H1 (cell line): ENCODE data around the gene SPINDOC. TPM values are rescaled to one million over a fixed set of nuclear protein-coding genes. Genes with fewer than 3 reads are reported as not detected.

Experiments used
- CTCF ChIA-PET: fragments of 300-600 bp; sonication (Branson Sonifier 250); formaldehyde crosslinking; loops from one replicate; lab custom pipeline; 2021; ENCODE audit not compliant: partially characterized antibody; lab: Charles Lee
- POLR2A ChIA-PET: fragments of 300-600 bp; sonication (Branson Sonifier 250); formaldehyde crosslinking; loops from one replicate; lab custom pipeline; 2021; ENCODE audit warnings: inconsistent platforms; ENCODE audit not compliant: partially characterized antibody; lab: Charles Lee
- DNase-seq, 2 experiments: peaks; one replicate each; pipeline versions ENCODE4 v3.0.0 to v3.0.0-alpha.2; 2010 to 2022; ENCODE audit warnings: low spot score in 2 of 2, low read depth in 1 of 2, mixed read lengths in 1 of 2
- FAIRE-seq: peaks from 2 replicates; lab custom pipeline; 2011; peaks lifted over from hg19 to GRCh38; lab: Jason Lieb, UNC
- H2AFZ ChIP-seq: 2 replicates; pipeline ENCODE4 v1.8.1; 2012; ENCODE audit warnings: low read length, inconsistent platforms
- H2AK5ac ChIP-seq: 2 replicates; pipeline ENCODE4 v1.6.1; 2013; ENCODE audit warnings: low read depth, low read length
- H2BK120ac ChIP-seq: replicated peaks from 2 replicates; pipeline ENCODE3; 2013; ENCODE audit warnings: low read depth, low read length, inconsistent platforms
- H2BK12ac ChIP-seq: 2 replicates; pipeline ENCODE4 v1.6.1; 2013; ENCODE audit warnings: low read depth, low read length
- H2BK15ac ChIP-seq: 2 replicates; pipeline ENCODE4 v1.6.1; 2013; ENCODE audit warnings: low read length
- H2BK20ac ChIP-seq: 2 replicates; pipeline ENCODE4 v1.6.1; 2013; ENCODE audit warnings: low read length
- H2BK5ac ChIP-seq: 2 replicates; pipeline ENCODE4 v1.6.1; 2013; ENCODE audit warnings: low read depth, low read length
- H3K14ac ChIP-seq: 2 replicates; pipeline ENCODE4 v1.6.1; 2013; ENCODE audit warnings: inconsistent platforms; ENCODE audit not compliant: insufficient read length
- H3K18ac ChIP-seq: 2 replicates; pipeline ENCODE4 v1.6.1; 2013; ENCODE audit warnings: low read length; ENCODE audit errors: extremely low read depth
- H3K23ac ChIP-seq: 2 replicates; pipeline ENCODE4 v1.6.1; 2013; ENCODE audit warnings: inconsistent platforms; ENCODE audit not compliant: insufficient read length
- H3K23me2 ChIP-seq: 2 replicates; pipeline ENCODE4 v1.6.1; 2013; ENCODE audit warnings: low read depth, low read length
- H3K27ac ChIP-seq: 2 replicates; pipeline ENCODE4 v1.6.1; 2011; ENCODE audit warnings: low read depth, low read length, inconsistent platforms
- H3K27me3 ChIP-seq, 4 experiments: replicated peaks in 1 of 4; 1 replicate in 1 of 4; 2 replicates in 3 of 4; pipeline versions ENCODE4 v1.6.1 to v1.8.1; 2011 to 2013; ENCODE audit warnings: low read length in 3 of 4, mild to moderate bottlenecking in 3 of 4, inconsistent platforms in 2 of 4, mixed read lengths in 2 of 4, moderate library complexity in 1 of 4; ENCODE audit not compliant: control insufficient read depth in 3 of 4, insufficient read depth in 3 of 4; ENCODE audit errors: extremely low read depth in 1 of 4
- H3K36me3 ChIP-seq, 4 experiments: 2 replicates each; pipeline versions ENCODE4 v1.6.1 to v1.8.1; 2011 to 2013; ENCODE audit warnings: mild to moderate bottlenecking in 4 of 4, low read length in 3 of 4, moderate library complexity in 2 of 4, control low read depth in 1 of 4, inconsistent platforms in 1 of 4; ENCODE audit not compliant: insufficient read depth in 4 of 4, control insufficient read depth in 2 of 4
- H3K4ac ChIP-seq: replicated peaks from 2 replicates; pipeline ENCODE3; 2013; ENCODE audit warnings: low read length, low read depth, mixed read lengths, inconsistent platforms; ENCODE audit not compliant: insufficient read length
- H3K4me1 ChIP-seq, 4 experiments: replicated peaks in 1 of 4; 1 replicate in 1 of 4; 2 replicates in 3 of 4; pipeline versions ENCODE4 v1.6.1 to v1.8.1; 2011 to 2013; ENCODE audit warnings: low read length in 3 of 4, inconsistent platforms in 2 of 4, mixed read lengths in 1 of 4; ENCODE audit not compliant: insufficient read depth in 4 of 4, control insufficient read depth in 3 of 4
- H3K4me2 ChIP-seq, 2 experiments: 2 replicates each; pipeline versions ENCODE4 v1.6.1 to v1.8.1; 2011 to 2013; ENCODE audit warnings: low read depth in 2 of 2, low read length in 2 of 2, control low read depth in 1 of 2, inconsistent platforms in 1 of 2, mild to moderate bottlenecking in 1 of 2; ENCODE audit not compliant: insufficient read depth in 1 of 2
- H3K4me3 ChIP-seq, 4 experiments: fragments of 200-600, 300-600 bp in 1 of 4; sonication (generic), shearing (Covaris generic), sonication (Bioruptor Twin) in 1 of 4; 2 replicates each; pipeline versions ENCODE4 v1.5.1 to v1.8.1; 2011 to 2016; ENCODE audit warnings: low read length in 4 of 4, low read depth in 3 of 4, control low read depth in 2 of 4, inconsistent platforms in 2 of 4, mild to moderate bottlenecking in 2 of 4, mixed read lengths in 1 of 4, moderate library complexity in 1 of 4; ENCODE audit not compliant: insufficient read depth in 2 of 4; ENCODE audit errors: extremely low read depth in 1 of 4
- H3K56ac ChIP-seq: replicated peaks from 2 replicates; pipeline ENCODE3; 2013; ENCODE audit warnings: low read depth, mild to moderate bottlenecking, mixed read lengths, low read length, inconsistent platforms; ENCODE audit not compliant: insufficient read length
- H3K79me1 ChIP-seq: 2 replicates; pipeline ENCODE4 v1.6.1; 2013; ENCODE audit warnings: low read depth, low read length, control low read depth
- H3K79me2 ChIP-seq, 2 experiments: 2 replicates each; pipeline versions ENCODE4 v1.6.1 to v1.8.1; 2012 to 2013; ENCODE audit warnings: low read length in 2 of 2, mild to moderate bottlenecking in 2 of 2, inconsistent platforms in 1 of 2; ENCODE audit not compliant: insufficient read depth in 2 of 2, control insufficient read depth in 1 of 2
- H3K9ac ChIP-seq, 4 experiments: replicated peaks in 1 of 4; 1 replicate in 1 of 4; 2 replicates in 3 of 4; pipeline versions ENCODE4 v1.6.1 to v1.8.1; 2011 to 2013; ENCODE audit warnings: low read depth in 3 of 4, low read length in 3 of 4, control low read depth in 2 of 4, mild to moderate bottlenecking in 2 of 4, moderate library complexity in 2 of 4, inconsistent platforms in 1 of 4; ENCODE audit errors: extremely low read depth in 1 of 4
- H3K9me3 ChIP-seq, 2 experiments: 2 replicates each; pipeline versions ENCODE4 v1.6.1 to v1.8.1; 2012 to 2013; ENCODE audit warnings: mild to moderate bottlenecking in 2 of 2, moderate library complexity in 2 of 2, control low read depth in 1 of 2, inconsistent platforms in 1 of 2, low read depth in 1 of 2, low read length in 1 of 2, mixed read lengths in 1 of 2; ENCODE audit not compliant: insufficient read depth in 2 of 2
- H4K20me1 ChIP-seq, 2 experiments: replicated peaks in 1 of 2; 2 replicates each; pipeline versions ENCODE3 to v1.8.1; 2011 to 2013; ENCODE audit warnings: inconsistent platforms in 2 of 2, low read length in 2 of 2, mild to moderate bottlenecking in 1 of 2; ENCODE audit not compliant: insufficient read depth in 2 of 2, control insufficient read depth in 1 of 2
- H4K5ac ChIP-seq: 2 replicates; pipeline ENCODE4 v1.6.1; 2013; ENCODE audit warnings: low read length, low read depth, mixed read lengths, inconsistent platforms; ENCODE audit not compliant: insufficient read length
- H4K8ac ChIP-seq: 2 replicates; pipeline ENCODE4 v1.8.0; 2013; ENCODE audit warnings: mild to moderate bottlenecking, moderate library complexity, low read length, inconsistent platforms; ENCODE audit not compliant: insufficient read depth; ENCODE audit errors: extremely low read depth
- H4K91ac ChIP-seq: replicated peaks from 2 replicates; pipeline ENCODE3; 2013; ENCODE audit warnings: low read length, mixed read lengths, inconsistent platforms; ENCODE audit not compliant: insufficient read length
- CBX5 ChIP-seq: fragments of 300-800, 300-1000 bp; sonication (generic); IDR thresholded peaks from 2 replicates; pipeline ENCODE4 v1.7.1; 2016; ENCODE audit warnings: antibody characterized with exemption, low read length, low read depth
- RBBP5 ChIP-seq: IDR thresholded peaks from 2 replicates; pipeline ENCODE4 v1.7.1; 2012; ENCODE audit warnings: low read depth, mild to moderate bottlenecking, inconsistent platforms, low read length, moderate library complexity, borderline replicate concordance
- SAP30 ChIP-seq: fragments of 300-600 bp; sonication (generic); IDR thresholded peaks from 2 replicates; pipeline ENCODE4 v1.7.1; 2012; ENCODE audit warnings: low read length, moderate library complexity, mild to moderate bottlenecking, inconsistent platforms; ENCODE audit not compliant: insufficient read depth, insufficient replicate concordance
- SIN3A ChIP-seq, 2 experiments: IDR thresholded peaks in 1 of 2; conservative IDR thresholded peaks in 1 of 2; 2 replicates each; pipeline ENCODE4 v1.6.1; 2011 to 2012; ENCODE audit warnings: low read length in 2 of 2, improper control_type of control experiment in 1 of 2, low read depth in 1 of 2, mild to moderate bottlenecking in 1 of 2
- TBP ChIP-seq: IDR thresholded peaks from 2 replicates; pipeline ENCODE4 v1.6.1; 2011; ENCODE audit warnings: low read depth, low read length, improper control_type of control experiment
- WGBS, 2 experiments: shearing (Covaris generic) in 1 of 2; methylation state at CpG; one replicate each; pipeline versions ENCODE4 v1.1.6 to v1.1.7; 2013 to 2015; ENCODE audit warnings: low lambda C conversion rate in 2 of 2, mixed read lengths in 2 of 2, inconsistent platforms in 1 of 2, low coverage in 1 of 2, missing lambda C conversion rate in 1 of 2; ENCODE audit not compliant: insufficient replicate concordance in 2 of 2, insufficient coverage in 1 of 2, insufficient read length in 1 of 2; ENCODE audit errors: extremely low coverage in 1 of 2, missing lambda C conversion rate in 1 of 2; 5-methylcytosine and 5-hydroxymethylcytosine counted together
- polyA plus RNA-seq, 7 experiments: library from polyadenylated mRNA; depleted of rRNA in 3 of 7; stranded (reverse) in 5 of 7; unstranded in 2 of 7; fragments of >200 nt in 5 of 7; fragments of 200-250 nt in 2 of 7; gene quantifications; 1 replicate in 5 of 7; 2 replicates in 1 of 7; 4 replicates in 1 of 7; pipeline versions ENCODE4 v1.2.1 to v1.2.3, GENCODE V29; 2011 to 2013; ENCODE audit warnings: missing spikeins in 2 of 7, mixed read lengths in 2 of 7
- total RNA-seq: library from RNA; stranded (reverse); fragmentation: NEBNext Ultra II Directional; extraction: Animal tissue kit (Norgen Biotek cat#: 25700); gene quantifications from 2 replicates; pipeline ENCODE4 v1.2.1, GENCODE V29; 2021

Gene SPINDOC
- total and polyA plus RNA-seq, 2 of the 8 experiments (the other 6 are each of a cell fraction or from before 2014, with no cell fraction given), result 78.7 to 99.7 TPM

- no peak for FAIRE-seq
- 0 out of 4 replicates have a peak, but pooled peaks of 1 of the 2 experiments have one; percentile 41 for TF ChIP-seq SIN3A (conservative IDR thresholded peaks at IDR 0.05 in 1 of 2, IDR thresholded peaks at IDR 0.05 in 1 of 2; ENCODE audit: low read depth in 1 of 2, low read length in 2 of 2)
- TF ChIP-seq SAP30, result peak; percentile 38
- no peak for TF ChIP-seq RBBP5
- no peak for TF ChIP-seq CBX5
- no peak for TF ChIP-seq TBP
Observed at GRCh38 chr11:63839508-63840355, 26.5 kb downstream of the SPINDOC start.

More at GRCh38 chr11:63839508-63840355, 26.5 kb downstream of the SPINDOC start:
- H2BK120ac ChIP-seq, result no peak overlapping the region
- peak overlapping the region; percentile 87 to 99 for H3K4me2 ChIP-seq
- H3K4me3 ChIP-seq, result peak overlapping the region; percentile 83 to 97 (median 90)
- H3K14ac ChIP-seq, result no peak overlapping the region
- no peak overlapping the region for H4K91ac ChIP-seq
- H4K5ac ChIP-seq, result no peak overlapping the region
- H2BK5ac ChIP-seq, result no peak overlapping the region; the same call in 1 of the 2 replicates
- H4K20me1 ChIP-seq, result peaks cover 24 to 29% of the 10 kb centered on the region in 2 experiments
- no peak overlapping the region for H2AFZ ChIP-seq
- 3% methylated on average over 39 of the region's 40 CpGs; no CpG with 5 or more reads in 1 of the 2 experiments for WGBS, 2 experiments
- H4K8ac ChIP-seq, result no peak overlapping the region; the same call in 1 of the 2 replicates
- peak overlapping the region; percentile 43 for H3K27ac ChIP-seq
- no peak overlapping the region for H2BK15ac ChIP-seq
- H2AK5ac ChIP-seq, result no peak overlapping the region
- H3K27me3 ChIP-seq, result no peaks in the 10 kb centered on the region
- no peak overlapping the region for H2BK12ac ChIP-seq
- H3K18ac ChIP-seq, result peak overlapping the region; percentile 52; the same call in 1 of the 2 replicates
- H3K4me1 ChIP-seq, result peaks cover 19 to 40% (median 28%) of the 10 kb centered on the region in 4 experiments
- H3K79me2 ChIP-seq, result peaks cover 22 to 54% of the 10 kb centered on the region in 2 experiments
- POLR2A ChIA-PET, result interaction anchor here (0.9 to 5.8 kb wide), 10 partner anchors 8 to 106 kb away, joined by 3 to 45 read pairs (median 7); partner anchors contain the start of gene RCOR2
- H3K9ac ChIP-seq, result peak overlapping the region; percentile 52 to 97 (median 86)
- peaks cover 16% of the 10 kb centered on the region for H3K23me2 ChIP-seq
- CTCF ChIA-PET, result interaction anchor here (0.5 to 3.4 kb wide), 9 partner anchors 9 to 106 kb away, joined by 3 to 31 read pairs (median 3); no protein-coding TSS in a partner anchor
- no peaks in the 10 kb centered on the region for H3K9me3 ChIP-seq
- H3K4ac ChIP-seq, result no peak overlapping the region
- H3K23ac ChIP-seq, result no peak overlapping the region
- peak overlapping the region; percentile 12 for H3K56ac ChIP-seq
- H3K79me1 ChIP-seq, result peaks cover 16% of the 10 kb centered on the region
- no peak for DNase-seq
- H2BK20ac ChIP-seq, result no peak overlapping the region
- H3K36me3 ChIP-seq, result no peaks in the 10 kb centered on the region; a peak in 1 of 8 replicates
